SHP77 treated with DMSO at 0.1 percent for 48 hours (cell line): Measurements from ENCODE around the gene WDR17.
"Not testable (repeated sequence)": the region's sequence is repeated elsewhere in the genome, so short reads cannot be mapped to it uniquely, and the experiment has no call there.

ENCODE experiments used
- DNase-seq: peaks from one replicate; lab custom pipeline; 2025; lab: John Stamatoyannopoulos, UW

Gene WDR17

DNA sequence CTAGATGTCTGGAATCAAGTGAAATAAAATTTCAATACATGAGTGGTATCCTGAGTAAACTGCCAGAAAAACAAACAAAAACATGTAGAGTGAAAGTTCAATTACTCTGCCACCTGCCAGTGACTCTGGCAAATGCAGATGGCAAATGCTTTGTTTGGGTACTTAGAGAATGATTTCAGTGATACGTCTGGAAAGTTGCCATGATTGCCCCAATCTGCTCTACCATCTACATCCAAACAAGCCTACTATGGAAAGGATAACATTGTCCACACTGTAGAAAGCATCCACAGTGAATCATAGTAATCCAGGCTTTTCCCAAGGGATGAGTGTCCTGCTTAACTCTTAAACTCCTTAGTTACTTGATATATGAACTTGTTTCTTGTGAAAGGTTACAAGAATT lies 126.3 kb downstream of the WDR17 start:
- peak; percentile 24 for DNase-seq

DNA sequence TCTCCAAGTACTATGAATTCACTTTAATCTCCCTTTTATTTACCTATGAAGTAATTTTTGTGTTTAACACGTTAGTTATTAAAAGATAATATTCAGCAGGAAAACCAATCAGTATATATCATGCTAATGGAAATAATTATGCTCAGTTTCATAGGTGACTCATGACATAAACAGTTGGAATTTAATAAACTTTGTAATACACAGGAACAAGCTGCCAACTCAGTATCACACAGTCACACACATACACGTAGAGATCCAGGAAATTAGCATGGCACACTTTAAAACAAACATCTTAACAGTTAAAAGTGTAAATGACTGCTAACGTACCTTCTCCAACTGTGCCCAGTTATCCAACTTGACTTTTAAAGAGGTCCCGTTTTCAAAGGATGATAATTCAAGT lies 127.5 kb downstream of the WDR17 start:
- no peak for DNase-seq

DNA sequence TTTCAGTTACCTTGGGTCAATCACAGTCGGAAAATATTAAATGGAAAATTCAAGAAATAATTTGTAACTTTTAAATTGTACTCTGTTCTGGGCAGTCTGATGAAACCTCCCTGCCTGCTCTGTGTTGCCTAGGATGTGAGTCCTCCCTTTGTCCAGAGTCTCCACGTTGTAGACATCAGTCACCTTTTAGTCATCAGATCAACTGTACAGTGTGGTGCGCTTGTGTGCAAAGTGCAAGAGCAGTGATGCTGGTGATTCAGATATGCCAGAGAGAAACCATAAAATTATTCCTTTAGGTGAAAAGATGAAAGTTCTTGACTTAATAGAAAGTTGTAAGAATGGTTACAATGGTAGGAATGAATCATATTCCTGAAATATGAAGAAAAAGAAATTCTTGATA lies 128.3 kb downstream of the WDR17 start:
- DNase-seq = no peak

DNA sequence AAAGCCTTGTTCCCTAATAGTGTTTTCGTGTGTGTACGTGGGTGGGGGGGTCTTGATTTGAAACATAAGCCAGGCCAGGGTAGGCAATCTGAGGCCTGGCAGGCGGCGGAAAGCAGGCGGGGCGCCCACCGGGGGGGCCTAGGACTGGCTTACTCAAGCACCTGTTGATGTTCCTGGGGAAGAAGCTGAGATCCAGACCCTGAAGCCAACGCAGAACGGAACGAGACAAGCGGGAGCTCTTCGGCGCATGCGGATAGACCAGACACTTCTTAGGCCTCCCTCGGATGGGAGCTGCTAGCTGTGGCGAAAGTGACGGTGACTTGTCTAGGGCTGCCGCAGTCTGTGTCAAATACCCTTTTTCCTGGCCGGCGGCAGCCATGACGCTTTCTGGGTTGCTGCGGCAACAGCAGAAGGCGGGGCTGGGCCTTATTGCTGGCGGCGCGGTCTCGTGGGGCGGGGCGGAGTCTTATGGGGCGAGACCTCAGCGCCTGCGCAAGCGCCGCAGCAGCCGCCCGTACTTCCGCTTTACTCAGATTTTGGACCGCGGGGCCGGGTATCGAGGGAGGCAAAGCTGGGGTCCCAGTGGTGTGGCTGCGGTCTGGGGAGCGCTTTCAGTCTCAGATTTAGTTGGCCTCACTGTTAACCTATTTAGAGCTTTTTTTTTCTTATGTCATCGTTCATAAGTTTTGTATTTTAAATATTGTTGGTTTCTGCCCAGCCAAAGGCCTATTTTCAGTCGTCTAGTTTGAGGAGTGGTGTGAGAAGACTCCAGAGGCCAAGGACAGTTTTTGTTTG lies 129.7 kb downstream of the WDR17 start, which contains the start of gene SPATA4:
SPATA4 (minus strand) TSS at position 402 of the 795 bp plus-strand sequence; CDS start at position 379, 23 bp downstream.
- peak; percentile 68 for DNase-seq

DNA sequence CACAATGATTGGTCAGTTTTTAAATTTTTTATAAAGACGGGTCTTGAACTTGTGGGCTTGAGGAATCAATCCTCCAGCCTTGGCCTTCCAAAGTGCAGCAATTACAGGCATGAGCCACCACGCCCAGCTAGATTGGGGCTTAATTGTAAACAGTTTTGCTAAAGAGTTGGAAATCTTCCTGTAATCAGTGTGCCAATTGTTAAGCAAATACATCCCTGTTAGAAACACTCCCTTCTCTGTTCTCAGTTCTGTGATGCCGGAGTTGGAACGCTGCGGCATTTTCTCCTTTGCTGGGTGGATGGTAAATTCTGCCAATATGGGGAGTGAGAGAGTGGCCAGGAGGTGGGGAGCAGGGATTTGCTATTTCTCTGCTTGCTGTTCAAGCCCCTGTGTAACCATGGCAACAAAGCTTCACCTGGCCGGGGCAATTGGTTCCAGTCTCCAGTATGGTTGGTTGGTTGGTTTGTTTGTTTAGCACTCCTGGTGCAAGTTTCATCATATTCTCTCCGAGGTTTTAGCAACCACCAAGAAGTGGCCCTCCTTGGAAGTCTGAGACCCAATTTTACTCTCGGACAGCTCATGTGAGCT lies 132.8 kb downstream of the WDR17 start:
- DNase-seq = no peak

DNA sequence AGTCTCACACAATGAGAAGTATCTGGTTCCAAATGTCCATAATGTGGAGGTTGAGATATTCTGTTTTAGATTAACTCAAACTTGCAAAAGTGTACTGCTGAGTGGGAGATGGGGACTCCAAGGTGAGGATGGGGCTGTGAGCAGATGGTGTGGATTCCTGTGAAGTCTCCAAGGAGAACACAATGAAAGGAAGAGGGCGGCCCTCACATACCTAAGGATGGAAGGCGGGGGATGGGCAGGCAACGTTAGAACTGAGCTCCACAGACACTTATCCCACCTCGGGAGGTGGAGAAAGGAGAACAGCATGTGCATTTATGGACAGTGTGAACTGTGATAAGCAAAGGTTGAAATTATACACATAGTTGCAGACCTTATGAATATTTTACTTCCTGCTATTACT lies 139.7 kb downstream of the WDR17 start:
- no peak for DNase-seq

DNA sequence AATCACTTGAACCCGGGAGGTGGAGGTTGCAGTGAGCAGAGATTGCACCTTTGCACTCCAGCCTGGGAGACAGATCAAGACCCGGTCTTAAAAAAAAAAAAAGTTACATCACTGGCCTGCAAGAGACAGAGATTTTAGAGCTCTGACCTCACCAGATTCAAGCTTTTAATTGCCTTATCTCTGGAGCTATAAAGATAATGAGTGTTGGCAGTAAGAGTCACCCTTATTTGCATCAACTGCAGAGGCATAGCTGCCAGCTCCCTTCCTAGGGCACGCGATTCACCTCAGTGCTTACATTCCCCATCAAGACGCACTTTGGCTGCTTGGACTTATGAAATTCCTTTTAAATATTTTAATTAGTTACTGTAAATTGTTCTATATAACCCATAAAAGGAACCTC lies 142.2 kb downstream of the WDR17 start:
- no peak for DNase-seq

DNA sequence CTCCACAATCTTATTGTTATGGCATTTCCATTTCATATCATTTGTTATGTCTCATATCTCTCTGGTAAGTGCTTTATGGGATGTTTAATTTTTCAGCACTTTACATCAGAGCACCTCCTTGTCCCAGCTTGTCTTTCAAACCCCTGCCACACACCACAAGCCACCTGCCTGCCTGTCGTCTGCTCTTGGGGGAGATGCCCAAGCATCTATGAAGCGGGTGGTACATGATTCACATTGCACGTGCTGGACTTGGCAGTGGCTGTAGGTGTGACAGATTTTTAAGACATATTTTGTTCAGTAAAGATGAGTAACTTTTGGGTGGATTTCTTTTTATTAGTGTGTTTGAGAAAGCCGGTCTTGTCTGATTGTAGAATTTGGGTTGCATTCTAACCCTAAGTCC lies 143.9 kb downstream of the WDR17 start:
- DNase-seq = no peak

DNA sequence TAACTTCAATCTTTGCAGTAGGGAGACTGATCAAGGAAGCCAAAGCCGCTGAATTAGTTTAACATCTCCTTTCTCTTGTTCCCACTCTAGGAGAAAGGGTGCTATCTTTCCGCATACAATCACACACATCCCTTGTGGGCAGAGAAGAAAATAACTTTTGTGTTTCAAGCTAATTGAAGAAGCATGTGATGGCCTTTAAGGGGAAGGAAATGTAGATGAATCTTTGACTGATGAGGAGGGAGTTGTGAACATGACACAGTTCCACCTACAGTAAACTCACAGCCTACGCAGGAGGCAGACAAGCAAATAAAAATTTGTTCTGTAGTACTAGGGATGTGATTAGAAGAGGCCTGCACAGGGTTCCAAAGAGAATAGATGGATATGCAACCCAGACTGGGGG lies 144.5 kb downstream of the WDR17 start:
- no peak for DNase-seq

DNA sequence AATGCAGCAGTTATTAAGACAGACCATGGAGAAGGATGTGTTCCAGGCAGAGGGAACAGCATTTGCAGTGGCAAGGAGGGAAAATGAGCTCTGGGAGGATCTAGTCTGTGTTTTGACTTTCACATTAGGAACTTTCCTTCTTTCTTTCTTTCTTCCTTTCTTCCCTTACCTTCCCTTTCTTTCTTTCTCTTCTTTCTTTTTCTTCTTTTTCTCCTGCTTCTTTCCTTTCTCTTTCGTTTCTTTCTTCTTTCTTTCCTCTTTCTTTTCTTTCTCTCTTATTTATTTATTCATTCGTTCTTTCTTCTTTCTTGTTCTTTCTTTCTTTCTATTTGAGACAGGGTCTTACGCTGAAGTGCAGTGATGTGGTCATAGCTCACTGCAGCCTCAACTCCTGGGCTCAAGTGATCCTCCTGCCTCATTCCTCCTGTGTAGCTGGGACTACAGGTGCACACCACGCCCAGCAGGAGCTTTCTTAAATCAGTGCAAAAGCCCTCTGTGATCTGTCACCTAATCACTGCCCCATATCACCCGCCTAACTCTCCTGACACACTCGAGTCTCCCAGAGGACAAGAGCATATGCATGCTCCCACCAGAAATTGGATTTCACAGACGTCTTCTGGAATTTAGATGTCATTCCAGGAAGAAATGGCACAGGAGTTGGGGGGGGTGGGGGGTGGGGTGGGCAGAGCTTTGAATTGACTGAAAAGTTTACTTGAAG lies 145.1 kb downstream of the WDR17 start:
- no peak for DNase-seq

DNA sequence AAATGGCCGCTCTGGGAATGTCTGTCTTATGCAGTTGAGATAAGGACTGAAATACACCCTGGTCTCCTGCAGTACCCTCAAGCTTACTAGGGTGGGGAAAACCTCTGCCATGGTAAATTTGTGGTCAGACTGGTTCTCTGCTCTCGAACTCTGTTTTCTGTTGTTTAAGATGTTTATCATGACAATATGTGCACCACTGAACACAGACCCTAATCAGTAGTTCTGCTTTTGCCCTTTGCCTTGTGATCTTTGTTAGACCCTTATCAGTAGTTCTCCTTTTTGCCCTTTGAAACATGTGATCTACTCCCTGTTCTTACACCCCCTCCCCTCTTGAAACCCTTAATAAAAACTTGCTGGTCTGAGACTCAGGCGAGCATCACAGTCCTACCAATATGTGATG lies 146.7 kb downstream of the WDR17 start:
- DNase-seq = not testable (repeated sequence)

DNA sequence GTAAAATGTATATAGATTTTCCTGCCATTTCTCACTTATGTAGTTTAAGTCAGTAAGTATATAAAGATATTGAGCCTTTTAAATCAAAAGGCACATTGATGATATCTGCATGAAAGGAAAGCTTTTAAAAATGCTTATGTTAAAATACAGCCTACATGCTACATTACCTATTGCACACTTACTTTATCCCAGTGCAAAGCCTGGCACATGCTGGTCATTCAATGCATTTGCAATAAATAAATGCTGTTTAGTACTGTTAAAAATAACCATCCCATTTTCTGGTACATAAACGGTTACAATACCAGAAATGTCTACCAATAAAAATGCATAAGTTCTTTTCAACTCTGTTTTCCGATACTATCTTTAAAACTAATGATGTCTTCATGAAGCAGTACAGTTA lies 151.9 kb downstream of the WDR17 start:
- DNase-seq = no peak

DNA sequence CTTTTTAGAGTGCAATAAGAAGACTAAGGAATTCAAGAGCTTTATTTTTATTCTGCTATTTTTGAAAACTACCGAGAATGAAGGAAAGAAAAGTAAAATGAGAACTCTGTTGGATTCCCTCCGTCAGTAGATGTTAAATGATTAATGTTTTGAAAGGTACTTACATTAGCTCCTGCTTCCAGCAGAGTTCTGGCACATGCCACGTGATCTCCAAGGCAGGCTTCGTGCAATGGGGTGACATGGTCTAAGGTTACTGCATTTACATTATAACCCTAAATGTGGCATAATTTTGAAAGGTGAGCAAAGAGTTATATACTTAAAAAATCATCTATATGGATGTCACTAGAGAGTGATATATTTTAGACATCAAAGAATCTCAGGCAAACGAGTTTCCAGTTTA lies 156.5 kb downstream of the WDR17 start:
- no peak for DNase-seq

DNA sequence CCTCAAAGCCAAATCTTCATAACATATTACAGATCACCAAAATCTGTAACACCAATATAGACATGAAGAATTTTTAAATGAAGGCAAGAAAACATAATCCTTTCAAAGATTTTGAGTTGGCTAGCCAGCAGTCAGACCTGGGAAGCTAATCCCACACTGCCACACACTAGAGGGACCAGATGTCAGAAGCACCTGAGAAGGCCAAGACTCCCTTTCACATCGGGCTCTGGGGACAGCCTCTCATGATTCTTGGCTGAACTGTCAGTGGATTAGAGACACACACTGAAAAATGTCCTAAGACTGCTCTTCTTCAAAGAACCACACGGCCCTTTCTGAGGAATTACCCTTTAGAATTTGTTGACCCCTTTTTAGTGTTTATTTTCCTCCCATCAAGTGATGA lies 157.9 kb downstream of the WDR17 start:
- DNase-seq = no peak

DNA sequence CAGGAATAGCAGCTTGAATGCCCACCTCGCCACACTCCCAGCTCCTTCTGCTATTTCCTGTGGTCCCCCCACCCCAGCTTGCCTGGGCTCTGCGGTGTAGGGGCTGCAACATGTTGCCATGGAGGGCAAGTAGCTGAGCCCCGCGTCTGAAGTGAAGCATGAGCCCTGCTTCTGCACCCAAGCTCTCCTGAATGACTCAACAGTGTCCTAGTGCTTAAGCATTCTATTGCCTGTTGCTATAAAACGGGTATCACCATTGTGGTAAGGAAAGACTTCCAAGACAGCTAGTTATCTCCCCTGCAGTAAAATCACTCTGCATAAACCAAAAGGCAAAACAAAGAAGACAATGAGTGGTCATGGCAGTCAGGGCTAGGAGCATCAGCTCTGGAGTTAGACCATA lies 161.1 kb downstream of the WDR17 start:
- DNase-seq = no peak

DNA sequence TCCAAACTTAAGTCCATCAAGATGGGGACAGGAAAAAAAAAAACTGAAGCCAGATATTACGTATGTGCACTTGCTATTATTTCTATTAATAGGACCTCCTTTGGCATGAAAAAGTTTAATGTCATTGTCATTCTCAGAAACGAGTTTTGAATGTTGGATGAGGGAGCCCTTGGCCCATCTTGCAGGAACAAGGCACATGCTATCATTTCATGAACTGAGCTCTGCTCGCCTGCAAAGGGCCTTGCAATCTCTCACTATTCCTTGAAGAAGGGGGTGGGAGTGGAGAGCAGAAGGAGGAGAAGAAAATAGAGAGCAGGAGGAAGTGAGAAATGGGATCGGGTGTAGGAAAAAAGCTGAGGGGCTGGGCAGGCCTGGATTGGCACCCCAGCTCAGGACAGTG lies 164.0 kb downstream of the WDR17 start:
- DNase-seq = no peak
